Hair follicular keratinocyte (primary cell): ENCODE results near the gene OSCP1. TPM values are rescaled to one million over a fixed set of nuclear protein-coding genes. Genes with fewer than 3 reads are reported as not detected.

Experiments used
- total RNA-seq: library from RNA; depleted of rRNA; stranded (reverse); fragments of >200 nt; gene quantifications from 2 replicates; pipeline ENCODE4 v1.2.3, GENCODE V29; 2015

The OSCP1 gene
- total RNA-seq = 2.2 and 9.2 TPM in 2 replicates

GRCh38 chr1:36450270-36450918 lies at the start of gene OSCP1:
TSS of gene OSCP1 (minus strand) at chr1:36450451. CDS start at chr1:36450369, 82 bp downstream.

GRCh38 chr1:36482724-36483388 lies 32.6 kb upstream of the OSCP1 start, which contains the start of gene CSF3R:
TSS of gene CSF3R (minus strand) at chr1:36482913. CDS start at chr1:36479496, 3,417 bp downstream.

GRCh38 chr1:36463803-36464604 lies 13.8 kb upstream of the OSCP1 start, which contains the start of gene MRPS15:
TSS of gene MRPS15 (minus strand) at chr1:36464384. CDS start at chr1:36464275, 109 bp downstream.

GRCh38 chr1:36397378-36398230 lies 52.6 kb downstream of the OSCP1 start, which contains the start of gene LSM10:
TSS of gene LSM10 (minus strand) at chr1:36397908. CDS start at chr1:36394129, 3,779 bp downstream.

GRCh38 chr1:36385410-36386264 lies 64.6 kb downstream of the OSCP1 start, which contains the start of gene STK40:
TSS of gene STK40 (minus strand) at chr1:36385924. CDS start at chr1:36361332, 24,592 bp downstream.

Other genes starting within 250 kb of the OSCP1 start
- gene THRAP3, start 226.0 kb downstream of the OSCP1 start, total RNA-seq = 72.9 and 81.9 TPM in 2 replicates
- gene SH3D21, start 144.1 kb downstream of the OSCP1 start, total RNA-seq = 1.9 and 3.1 TPM in 2 replicates
- 20.1 and 36.5 TPM in 2 replicates for gene EVA1B, start 126.8 kb downstream of the OSCP1 start, total RNA-seq
- 11.8 and 12.9 TPM in 2 replicates for gene STK40, start 64.5 kb downstream of the OSCP1 start, total RNA-seq
- 28.5 and 36.3 TPM in 2 replicates for gene LSM10, start 52.5 kb downstream of the OSCP1 start, total RNA-seq
- gene MRPS15, start 13.9 kb upstream of the OSCP1 start, total RNA-seq = 174 and 219 TPM in 2 replicates
- gene CSF3R, start 32.5 kb upstream of the OSCP1 start, total RNA-seq = not detected in 2 replicates